NCI-H1417 (cell line): ENCODE results near the gene SPATA31E1.

Source experiments
- DNase-seq, 3 experiments: peaks; one replicate each; lab custom pipeline; 2025; lab: John Stamatoyannopoulos, UW

SPATA31E1 gene

GRCh38 chr9:87863882-87864465 lies 18.7 kb upstream of the SPATA31E1 start:
- no peak for DNase-seq

GRCh38 chr9:87864915-87865314 lies 17.8 kb upstream of the SPATA31E1 start:
- no peak for DNase-seq

DNA sequence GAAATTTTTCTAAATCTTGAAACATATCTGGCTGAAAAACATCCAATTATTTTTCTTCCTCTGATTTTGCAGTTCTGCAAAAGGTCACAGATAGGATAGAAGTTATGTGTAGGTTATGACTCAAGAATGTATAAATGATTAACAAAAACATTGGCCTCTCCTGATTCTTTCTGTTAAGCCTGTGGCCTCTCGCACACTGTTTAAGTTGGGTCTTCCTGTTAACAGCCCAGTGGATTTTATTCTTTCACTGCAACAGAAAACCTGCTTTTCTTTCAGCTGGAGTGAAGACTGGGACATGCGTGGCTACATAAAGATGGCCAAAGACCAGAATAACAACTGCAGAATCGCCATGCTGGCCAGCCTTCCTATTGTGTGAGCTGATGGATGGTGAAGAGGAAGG lies 17.1 kb upstream of the SPATA31E1 start:
- no peak for DNase-seq

DNA sequence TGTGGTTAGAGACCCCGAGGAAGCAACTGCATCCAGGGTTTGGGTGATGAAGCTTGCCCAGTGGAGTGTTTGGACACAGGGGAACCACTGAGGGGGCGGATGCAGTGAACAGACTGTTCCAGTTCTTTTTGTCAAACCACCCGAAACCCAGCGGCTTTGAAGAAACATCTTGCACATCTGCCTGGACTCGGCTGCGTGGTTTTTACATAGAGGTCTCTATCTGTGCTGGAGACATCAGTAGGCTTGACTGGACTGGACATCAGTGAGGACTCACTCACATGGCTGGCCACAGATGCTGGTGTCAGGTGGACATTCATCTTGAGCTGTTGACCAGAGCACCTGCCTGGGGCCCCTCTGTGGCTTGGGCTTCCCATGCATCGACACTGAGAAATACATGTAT lies 15.3 kb upstream of the SPATA31E1 start:
- no peak for DNase-seq

- DNase-seq = no peak
Observed at GRCh38 chr9:87868175-87868574, 14.5 kb upstream of the SPATA31E1 start.

DNA sequence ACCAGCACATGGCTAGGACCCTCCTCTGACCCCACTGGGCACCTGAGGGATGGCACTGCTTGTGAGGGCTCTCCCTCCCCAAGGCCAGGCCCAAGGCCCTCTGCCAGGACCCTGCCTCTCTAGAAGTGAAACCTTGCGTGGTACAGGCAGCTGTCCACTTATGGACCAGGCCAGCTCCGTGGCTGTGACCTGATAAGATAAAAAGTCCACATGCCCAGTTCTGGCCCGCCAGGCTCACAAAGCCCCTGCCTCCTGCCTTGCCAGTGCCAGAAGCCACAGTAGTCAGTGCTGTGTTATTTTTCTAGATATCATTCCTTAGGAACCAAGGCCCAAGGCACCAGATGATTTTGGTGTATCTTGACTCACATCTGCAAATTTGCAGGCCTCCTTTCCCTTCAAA lies 14.0 kb upstream of the SPATA31E1 start:
- DNase-seq = no peak

DNA sequence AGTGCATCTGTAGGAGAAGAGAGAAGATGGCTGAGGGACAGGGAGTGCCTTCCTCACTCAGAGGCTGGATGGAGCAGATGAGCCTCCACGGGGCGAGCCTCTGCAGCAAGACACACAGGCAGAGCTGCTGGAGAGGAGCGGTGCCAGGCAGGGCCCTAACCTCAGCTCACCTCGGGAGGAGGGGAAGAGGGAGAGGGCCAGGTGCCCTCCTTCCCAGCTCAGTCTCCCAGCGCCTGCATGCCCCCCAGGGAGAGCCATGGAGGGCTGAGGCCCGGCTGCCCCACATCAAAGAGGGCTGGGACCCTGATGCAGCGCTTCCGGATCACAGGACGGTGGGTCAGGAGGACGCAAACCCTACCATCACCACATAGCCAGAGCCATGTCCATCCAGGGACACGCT lies 13.6 kb upstream of the SPATA31E1 start:
- DNase-seq = no peak

DNA sequence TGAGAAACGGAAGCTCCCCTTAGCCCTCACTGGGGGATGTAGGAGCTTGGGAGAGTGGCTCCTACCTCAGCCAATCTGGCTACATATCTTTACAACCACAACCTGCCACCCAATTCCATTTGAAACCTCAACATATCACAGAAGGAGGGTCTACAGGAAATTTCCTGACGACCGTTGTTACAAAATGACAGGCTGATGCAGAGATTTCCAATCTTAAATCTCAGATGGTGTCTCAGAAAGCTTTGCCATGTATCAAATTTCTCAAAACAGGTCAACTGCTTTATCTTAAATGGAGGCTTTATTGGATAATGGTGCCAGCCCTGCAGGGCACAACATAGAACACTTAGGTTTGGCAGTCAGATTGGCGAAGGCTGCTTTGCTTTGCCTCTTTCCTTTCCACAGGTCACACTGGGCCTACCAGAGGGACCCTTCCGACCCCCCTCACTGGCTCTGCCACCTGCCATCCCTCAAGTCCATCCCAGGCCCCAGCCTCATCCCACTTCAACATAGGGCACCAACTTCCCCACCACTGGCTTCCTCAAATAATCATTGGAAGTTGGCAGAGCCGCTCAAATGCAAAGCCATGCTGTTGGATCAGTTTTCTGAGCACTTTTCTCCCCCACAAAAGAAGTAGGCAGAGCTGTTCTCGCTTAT lies 11.1 kb upstream of the SPATA31E1 start:
- no peak for DNase-seq

DNA sequence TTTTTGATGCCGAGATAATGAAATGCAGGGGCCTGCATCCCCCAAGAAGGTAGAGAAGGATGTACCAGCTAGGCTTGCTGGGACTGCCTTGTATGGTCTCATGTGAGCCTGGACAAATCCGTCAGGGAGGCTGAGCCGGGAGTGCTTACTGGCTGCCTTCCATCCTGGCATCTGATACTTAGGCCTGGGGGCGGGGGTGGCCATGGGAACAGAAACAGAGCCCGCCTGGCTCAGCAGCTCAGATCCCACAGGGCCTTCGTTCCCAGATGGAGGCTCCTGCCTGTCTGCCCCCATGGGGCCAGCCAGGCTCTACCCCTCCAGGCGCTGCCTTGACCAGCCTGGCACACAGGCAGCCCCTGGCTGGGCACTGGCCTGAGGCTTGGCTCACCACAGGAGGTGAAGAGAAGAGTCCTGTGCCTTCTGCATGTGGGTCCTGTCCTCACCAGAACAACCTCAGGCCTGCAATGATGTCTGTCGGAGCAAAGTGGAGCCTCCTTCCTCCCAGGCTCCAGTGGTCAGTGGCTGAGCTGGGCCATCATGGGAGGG lies 10.5 kb upstream of the SPATA31E1 start:
- no peak for DNase-seq

DNA sequence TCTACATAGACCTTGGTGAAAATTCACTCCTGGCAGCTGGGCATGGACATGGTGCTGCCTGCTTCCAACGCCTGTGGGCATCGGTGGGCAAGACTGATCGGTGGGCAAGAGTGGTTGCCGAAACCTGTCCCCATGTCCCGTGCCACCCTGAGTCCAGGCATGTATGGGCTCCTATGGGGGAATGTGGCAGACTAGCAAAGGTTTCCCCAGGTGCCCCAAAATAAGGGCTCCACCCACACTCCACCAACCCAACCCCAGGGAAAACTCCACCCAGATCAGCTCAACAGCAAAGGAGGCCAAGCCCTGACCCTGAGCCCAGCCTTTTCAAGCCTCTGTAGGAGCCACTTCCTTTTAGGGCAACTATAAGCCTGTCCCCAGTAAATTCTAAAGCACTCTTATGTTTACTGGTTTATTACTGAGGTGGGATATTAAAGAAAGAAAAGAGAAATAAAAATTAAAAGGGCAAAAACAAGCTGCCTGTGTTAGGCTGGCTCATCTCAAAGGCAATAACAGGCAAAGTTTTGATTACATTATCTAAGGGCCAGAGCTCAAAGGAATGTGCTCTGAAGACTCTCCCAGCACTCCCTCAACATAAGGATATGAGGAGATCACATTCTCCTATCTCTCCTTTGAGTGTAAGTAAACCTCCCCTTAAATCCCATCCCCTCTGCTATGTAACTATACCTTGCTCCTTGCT lies 8.9 kb upstream of the SPATA31E1 start:
- DNase-seq = no peak

DNA sequence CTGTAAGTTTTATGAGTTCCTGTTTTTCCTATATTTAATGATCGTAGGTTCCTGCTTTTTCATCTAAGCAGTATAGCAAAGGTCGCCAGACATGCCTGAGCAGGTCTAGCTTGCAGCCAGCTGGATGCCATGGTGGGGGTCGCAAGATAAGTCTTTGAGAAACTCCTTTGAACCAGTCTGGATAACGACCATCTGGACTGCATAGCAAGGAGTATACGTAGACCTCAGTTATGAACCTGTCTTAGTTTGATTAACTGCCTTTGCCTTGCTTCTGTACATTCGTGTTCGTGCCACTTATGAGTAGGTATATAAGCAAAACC lies 8.4 kb upstream of the SPATA31E1 start:
- no peak for DNase-seq

- no peak for DNase-seq
Observed at GRCh38 chr9:87875060-87875459, 7.6 kb upstream of the SPATA31E1 start.

- DNase-seq = no peak
Observed at GRCh38 chr9:87875831-87876545, 6.7 kb upstream of the SPATA31E1 start.

- no peak for DNase-seq
Observed at GRCh38 chr9:87876708-87877107, 6.0 kb upstream of the SPATA31E1 start.

DNA sequence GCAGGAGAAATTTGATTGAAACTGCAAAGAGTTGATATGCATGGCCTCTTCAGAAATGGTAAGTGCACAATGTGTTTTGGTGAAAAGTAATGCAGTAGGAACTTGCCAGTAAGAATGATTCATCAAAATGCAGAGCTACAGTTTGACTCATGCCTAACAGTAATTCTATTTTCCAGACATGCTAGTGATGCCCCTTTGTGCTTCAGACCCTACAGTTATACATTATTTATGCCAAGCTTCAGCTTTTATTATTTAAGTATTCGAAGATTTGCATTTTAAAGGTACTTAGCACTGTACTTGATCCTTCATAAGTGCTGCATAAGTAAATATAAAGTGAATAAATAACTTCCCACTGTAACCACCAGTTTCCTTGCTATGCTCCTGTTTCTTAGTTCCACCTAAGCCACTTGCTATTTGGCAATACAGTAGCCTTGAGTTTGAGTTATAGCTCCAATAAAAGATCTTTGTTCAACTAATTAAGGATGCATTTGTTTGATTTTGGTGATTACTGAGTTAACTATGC lies 3.6 kb upstream of the SPATA31E1 start:
- DNase-seq = no peak

DNA sequence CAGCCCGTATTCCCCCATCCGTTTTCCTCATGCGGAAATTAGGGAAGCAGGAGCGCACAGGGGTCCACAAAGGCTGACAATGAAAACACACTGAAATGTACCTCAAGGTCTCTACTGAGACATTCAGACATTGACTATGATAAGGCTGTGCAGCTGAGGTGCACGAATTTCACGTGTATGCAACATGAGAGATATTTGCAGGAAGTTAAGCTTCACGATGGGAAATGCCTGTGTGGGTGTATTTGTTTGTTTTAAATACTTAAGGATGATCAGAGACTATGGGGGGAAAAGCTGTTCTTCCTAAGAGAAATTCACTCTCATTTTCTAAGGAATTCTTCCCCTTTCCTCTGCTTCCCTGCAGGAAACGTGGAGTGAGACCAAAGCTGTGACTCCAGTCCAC lies 2.6 kb upstream of the SPATA31E1 start:
- DNase-seq = no peak

DNA sequence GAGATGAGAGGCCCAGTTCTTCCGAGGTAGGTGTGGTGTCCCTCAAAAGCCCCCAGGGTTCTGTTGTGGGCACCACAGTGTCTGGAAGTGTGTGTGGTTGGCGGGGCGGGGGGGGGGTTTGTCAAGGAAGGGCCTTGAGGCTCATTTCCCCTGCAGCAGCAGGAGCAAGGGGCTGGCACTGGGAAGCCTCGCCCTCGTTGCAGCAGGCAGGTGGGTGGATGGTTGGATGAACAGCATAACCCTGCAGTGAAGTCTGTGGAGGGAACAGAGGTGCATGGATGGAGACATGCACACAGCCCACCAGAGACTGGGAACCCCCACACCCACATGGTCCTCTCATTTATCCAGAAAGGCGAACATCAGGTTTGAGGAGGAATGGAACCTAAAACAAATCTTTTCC lies 2.0 kb upstream of the SPATA31E1 start:
- DNase-seq = no peak

GRCh38 chr9:87883274-87883673 lies 597 bp downstream of the SPATA31E1 start:
- DNase-seq = no peak

DNA sequence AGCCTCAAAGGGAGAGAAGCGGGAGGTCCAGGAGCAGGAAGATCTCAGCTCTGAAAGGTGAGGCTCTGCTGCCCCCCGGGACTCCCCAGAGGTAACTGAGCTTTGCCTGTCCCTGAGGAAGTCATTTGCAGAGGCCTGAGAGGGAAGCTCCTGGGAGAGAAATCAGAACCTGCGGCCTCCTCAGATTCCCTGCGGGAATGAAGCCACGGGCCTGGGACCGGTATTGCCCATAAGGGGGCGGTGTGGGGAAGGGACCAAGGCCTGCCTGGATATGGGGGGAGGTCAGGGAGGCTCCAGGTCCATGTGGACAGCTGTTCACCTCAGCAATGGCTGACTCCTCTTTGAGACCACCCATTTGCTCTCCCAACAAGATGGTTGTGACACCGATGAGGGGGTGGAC lies 1.3 kb downstream of the SPATA31E1 start:
- DNase-seq = no peak

- DNase-seq = no peak
Observed at GRCh38 chr9:87884578-87885459, 2.1 kb downstream of the SPATA31E1 start.

GRCh38 chr9:87885484-87886189 lies 3.0 kb downstream of the SPATA31E1 start:
- DNase-seq = no peak
